ENCODE results near the gene RNF135.
"Not testable (repeated sequence)": the region's sequence is repeated elsewhere in the genome, so short reads cannot be mapped to it uniquely, and the experiment has no call there.

RNF135 gene

GRCh38 chr17:30956764-30957374 is 14.0 kb upstream of the RNF135 start:
- no peak for DNase-seq

GRCh38 chr17:30957741-30958140 is 13.1 kb upstream of the RNF135 start:
- DNase-seq, result no peak

- no peak for DNase-seq
Measured at GRCh38 chr17:30958187-30958586, 12.7 kb upstream of the RNF135 start.

- peak; percentile 28 for DNase-seq
Measured at GRCh38 chr17:30961209-30962188, 9.3 kb upstream of the RNF135 start.

GRCh38 chr17:30964312-30964711 is 6.5 kb upstream of the RNF135 start:
- not testable (repeated sequence) for DNase-seq

GRCh38 chr17:30964876-30965275 is 6.0 kb upstream of the RNF135 start:
- peak; percentile 34 for DNase-seq

- DNase-seq, result no peak
Measured at GRCh38 chr17:30965686-30966085, 5.2 kb upstream of the RNF135 start.

- DNase-seq, result not testable (repeated sequence)
Measured at GRCh38 chr17:30967911-30968310, 2.9 kb upstream of the RNF135 start.

GRCh38 chr17:30969989-30970830 is 629 bp upstream of the RNF135 start:
- DNase-seq, result no peak

- DNase-seq, result no peak
Measured at GRCh38 chr17:30975042-30975820, 4.4 kb downstream of the RNF135 start.

- DNase-seq, result not testable (repeated sequence)
Measured at GRCh38 chr17:30979919-30980318, 9.1 kb downstream of the RNF135 start.

GRCh38 chr17:30981531-30982519 is 11.0 kb downstream of the RNF135 start:
- no peak for DNase-seq

GRCh38 chr17:30982855-30983254 is 12.0 kb downstream of the RNF135 start:
- no peak for DNase-seq

GRCh38 chr17:30990458-30990857 is 19.6 kb downstream of the RNF135 start:
- no peak for DNase-seq

GRCh38 chr17:30992551-30992950 is 21.7 kb downstream of the RNF135 start:
- no peak for DNase-seq

GRCh38 chr17:30995347-30995746 is 24.5 kb downstream of the RNF135 start:
- no peak for DNase-seq

- DNase-seq, result no peak
Measured at GRCh38 chr17:30996486-30996885, 25.6 kb downstream of the RNF135 start.

- no peak for DNase-seq
Measured at GRCh38 chr17:30997270-30997669, 26.4 kb downstream of the RNF135 start.

- DNase-seq, result no peak
Measured at GRCh38 chr17:30997842-30998241, 27.0 kb downstream of the RNF135 start.

GRCh38 chr17:31002047-31002446 is 31.2 kb downstream of the RNF135 start:
- DNase-seq, result no peak

GRCh38 chr17:31003225-31003866 is 32.5 kb downstream of the RNF135 start:
- no peak for DNase-seq

Data from NCI-H226 (cell line).